HL-60 (cell line): ENCODE results near the gene OR1D5.

ENCODE experiments used
- GABPA ChIP-seq: IDR thresholded peaks from 2 replicates; pipeline ENCODE4 v1.6.1; 2012; ENCODE audit warnings: low read depth
- REST ChIP-seq: IDR thresholded peaks from 2 replicates; pipeline ENCODE4 v1.6.1; 2012; ENCODE audit warnings: low read depth; ENCODE audit not compliant: insufficient replicate concordance
- SPI1 ChIP-seq: IDR thresholded peaks from 2 replicates; pipeline ENCODE4 v1.6.1; 2012; ENCODE audit warnings: low read depth, mild to moderate bottlenecking, borderline replicate concordance
- TF ChIP-seq, protein P1 (sequence below): IDR thresholded peaks from one replicate; pipeline ENCODE4 v1.5.1; 2011; ENCODE audit warnings: low read length, control low read depth, inconsistent platforms; ENCODE audit not compliant: insufficient read depth

- TF ChIP-seq, protein P1, sequence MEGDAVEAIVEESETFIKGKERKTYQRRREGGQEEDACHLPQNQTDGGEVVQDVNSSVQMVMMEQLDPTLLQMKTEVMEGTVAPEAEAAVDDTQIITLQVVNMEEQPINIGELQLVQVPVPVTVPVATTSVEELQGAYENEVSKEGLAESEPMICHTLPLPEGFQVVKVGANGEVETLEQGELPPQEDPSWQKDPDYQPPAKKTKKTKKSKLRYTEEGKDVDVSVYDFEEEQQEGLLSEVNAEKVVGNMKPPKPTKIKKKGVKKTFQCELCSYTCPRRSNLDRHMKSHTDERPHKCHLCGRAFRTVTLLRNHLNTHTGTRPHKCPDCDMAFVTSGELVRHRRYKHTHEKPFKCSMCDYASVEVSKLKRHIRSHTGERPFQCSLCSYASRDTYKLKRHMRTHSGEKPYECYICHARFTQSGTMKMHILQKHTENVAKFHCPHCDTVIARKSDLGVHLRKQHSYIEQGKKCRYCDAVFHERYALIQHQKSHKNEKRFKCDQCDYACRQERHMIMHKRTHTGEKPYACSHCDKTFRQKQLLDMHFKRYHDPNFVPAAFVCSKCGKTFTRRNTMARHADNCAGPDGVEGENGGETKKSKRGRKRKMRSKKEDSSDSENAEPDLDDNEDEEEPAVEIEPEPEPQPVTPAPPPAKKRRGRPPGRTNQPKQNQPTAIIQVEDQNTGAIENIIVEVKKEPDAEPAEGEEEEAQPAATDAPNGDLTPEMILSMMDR: no peak
- TF ChIP-seq GABPA (no peak), SPI1 (no peak), REST (no peak)
These were observed 16.7 kb downstream of the OR1D5 start for GRCh38 chr17:3046753-3047152.
